Renal pelvis (tissue), 4 donors: Measurements from ENCODE around the gene VPS72. TPM values are rescaled to one million over a fixed set of nuclear protein-coding genes. Genes with fewer than 3 reads are reported as not detected.

Source experiments
- DNase-seq: peaks from one replicate; pipeline ENCODE4 v3.0.0-alpha.2; 2013
- polyA plus RNA-seq, 3 donors: library from polyadenylated mRNA; unstranded; fragments of 120-200 nt; gene quantifications; one replicate each; pipeline ENCODE4 v1.2.1, GENCODE V29; 2013; ENCODE audit not compliant: insufficient read length in 3 of 3

VPS72 gene
- polyA plus RNA-seq, 3 donors = 72.3 to 75.9 (median 73.5) TPM

GRCh38 chr1:151147665-151148064 lies 42.3 kb downstream of the VPS72 start:
- no peak for DNase-seq

- no peak for DNase-seq
Observed at GRCh38 chr1:151147132-151147503, 42.9 kb downstream of the VPS72 start.

GRCh38 chr1:151146412-151147131 lies 43.4 kb downstream of the VPS72 start, which contains the start of gene SEMA6C:
SEMA6C (minus strand) TSS chr1:151146631; CDS start chr1:151142621, 4,010 bp downstream.
- peak; percentile 94 for DNase-seq

GRCh38 chr1:151146072-151146411 lies 44.0 kb downstream of the VPS72 start:
- no peak for DNase-seq

GRCh38 chr1:151145304-151146071 lies 44.5 kb downstream of the VPS72 start:
- no peak for DNase-seq

GRCh38 chr1:151144474-151145303 lies 45.3 kb downstream of the VPS72 start:
- no peak for DNase-seq

GRCh38 chr1:151143986-151144385 lies 46.0 kb downstream of the VPS72 start:
- DNase-seq = no peak

- no peak for DNase-seq
Observed at GRCh38 chr1:151143057-151143435, 47.0 kb downstream of the VPS72 start.

GRCh38 chr1:151142411-151143056 lies 47.5 kb downstream of the VPS72 start:
- DNase-seq = no peak

GRCh38 chr1:151137789-151138188 lies 52.2 kb downstream of the VPS72 start:
- no peak for DNase-seq

GRCh38 chr1:151135433-151136385 lies 54.3 kb downstream of the VPS72 start:
- no peak for DNase-seq

- DNase-seq = no peak
Observed at GRCh38 chr1:151134991-151135390, 55.0 kb downstream of the VPS72 start.

GRCh38 chr1:151134396-151134795 lies 55.6 kb downstream of the VPS72 start:
- no peak for DNase-seq

- no peak for DNase-seq
Observed at GRCh38 chr1:151133018-151133806, 56.8 kb downstream of the VPS72 start.

- DNase-seq = no peak
Observed at GRCh38 chr1:151132335-151133017, 57.5 kb downstream of the VPS72 start.

GRCh38 chr1:151131701-151132334 lies 58.2 kb downstream of the VPS72 start:
- no peak for DNase-seq

GRCh38 chr1:151130987-151131586 lies 58.9 kb downstream of the VPS72 start:
- DNase-seq = peak; percentile 92

GRCh38 chr1:151128800-151129199 lies 61.2 kb downstream of the VPS72 start:
- no peak for DNase-seq
